Neural cell (in vitro differentiated cells): ENCODE measurements around the gene TRIM2. TPM values are rescaled to one million over a fixed set of nuclear protein-coding genes. Genes with fewer than 3 reads are reported as not detected.
A peak's percentile ranks its signal among the peaks of the same experiment; 100 is the strongest.

Experiments used
- H2AFZ ChIP-seq: fragments of 200-600, 300-800 bp; sonication (generic), shearing (Covaris generic); 2 replicates; pipeline ENCODE4 v1.6.0; 2014; ENCODE audit warnings: low read depth, mild to moderate bottlenecking, antibody characterized with exemption, low read length, moderate library complexity
- H3F3A ChIP-seq: fragments of 200-600 bp; shearing (Covaris generic); 2 replicates; pipeline ENCODE4 v1.6.1; 2016; ENCODE audit warnings: mild to moderate bottlenecking, moderate library complexity, mixed read lengths, antibody characterized with exemption, low read length; ENCODE audit not compliant: insufficient read depth, poor library complexity, severe bottlenecking
- H3K27ac ChIP-seq: fragments of 200-600, 300-800 bp; sonication (generic), shearing (Covaris generic); 2 replicates; pipeline ENCODE4 v1.5.1; 2014; ENCODE audit warnings: mild to moderate bottlenecking, low read length, moderate library complexity
- H3K27me3 ChIP-seq: fragments of 300-800, 200-600 bp; sonication (generic), shearing (Covaris generic); 2 replicates; pipeline ENCODE4 v1.6.0; 2014; ENCODE audit warnings: mild to moderate bottlenecking, low read depth, low read length, moderate library complexity; ENCODE audit not compliant: insufficient read depth
- H3K36me3 ChIP-seq: fragments of 300-800, 200-600 bp; sonication (generic), shearing (Covaris generic); 2 replicates; pipeline ENCODE4 v1.5.1; 2014; ENCODE audit warnings: mild to moderate bottlenecking, antibody characterized with exemption, low read length, moderate library complexity; ENCODE audit not compliant: insufficient read depth
- H3K4me2 ChIP-seq: fragments of 300-800, 200-600 bp; sonication (generic), shearing (Covaris generic); 2 replicates; pipeline ENCODE4 v1.6.0; 2014; ENCODE audit warnings: mild to moderate bottlenecking, low read length
- H3K4me3 ChIP-seq: fragments of 300-800, 200-600 bp; sonication (generic), shearing (Covaris generic); 2 replicates; pipeline ENCODE4 v1.5.1; 2014; ENCODE audit warnings: mild to moderate bottlenecking, low read length, moderate library complexity
- H3K79me2 ChIP-seq: fragments of 200-600 bp; shearing (Covaris generic); replicated peaks from 2 replicates; pipeline ENCODE4 v1.6.0; 2014; ENCODE audit warnings: mild to moderate bottlenecking, low read length, moderate library complexity; ENCODE audit not compliant: insufficient read depth
- H3K9ac ChIP-seq: fragments of 300-800, 200-600 bp; sonication (generic), shearing (Covaris generic); 2 replicates; pipeline ENCODE4 v1.6.1; 2016; ENCODE audit warnings: mild to moderate bottlenecking, low read length, mixed read lengths
- H3K9me2 ChIP-seq: fragments of 200-600 bp; shearing (Covaris generic); 2 replicates; pipeline ENCODE4 v1.6.1; 2016; ENCODE audit warnings: mild to moderate bottlenecking, low read length, mixed read lengths; ENCODE audit not compliant: insufficient read depth
- H3K9me3 ChIP-seq: fragments of 200-600, 300-800 bp; sonication (generic), shearing (Covaris generic); 2 replicates; pipeline ENCODE4 v1.6.1; 2016; ENCODE audit warnings: mild to moderate bottlenecking, mixed run types, low read length, moderate library complexity, mixed read lengths
- H4K20me1 ChIP-seq: fragments of 200-600 bp; shearing (Covaris generic); 2 replicates; pipeline ENCODE4 v1.6.1; 2016; ENCODE audit warnings: mild to moderate bottlenecking, mixed run types; ENCODE audit not compliant: insufficient read depth
- EP300 ChIP-seq: fragments of 450-650 bp; conservative IDR thresholded peaks from 2 replicates; pipeline ENCODE4 v1.6.1; 2014; ENCODE audit warnings: antibody characterized with exemption, mild to moderate bottlenecking, moderate library complexity; ENCODE audit not compliant: poor library complexity, severe bottlenecking
- EZH2 ChIP-seq: fragments of 200-600, 300-800 bp; shearing (Covaris generic), sonication (generic); IDR thresholded peaks from 2 replicates; pipeline ENCODE4 v1.6.1; 2014; ENCODE audit warnings: antibody characterized with exemption, low read length, borderline replicate concordance, mild to moderate bottlenecking; ENCODE audit not compliant: insufficient read depth, poor library complexity, severe bottlenecking
- MXI1 ChIP-seq: fragments of 450-650 bp; conservative IDR thresholded peaks from 2 replicates; pipeline ENCODE4 v1.6.1; 2014; ENCODE audit warnings: antibody characterized with exemption, mild to moderate bottlenecking; ENCODE audit not compliant: poor library complexity, severe bottlenecking
- POLR2AphosphoS5 ChIP-seq: IDR thresholded peaks from 2 replicates; pipeline ENCODE4 v1.6.1; 2012
- RAD21 ChIP-seq: fragments of 450-650 bp; conservative IDR thresholded peaks from 2 replicates; pipeline ENCODE4 v1.6.1; 2014; ENCODE audit warnings: antibody characterized with exemption, mild to moderate bottlenecking, moderate library complexity
- SMC3 ChIP-seq: fragments of 450-650 bp; conservative IDR thresholded peaks from 2 replicates; pipeline ENCODE4 v1.6.1; 2014; ENCODE audit warnings: antibody characterized with exemption, mild to moderate bottlenecking, moderate library complexity; ENCODE audit not compliant: poor library complexity
- TAF1 ChIP-seq: IDR thresholded peaks from 2 replicates; pipeline ENCODE4 v1.6.1; 2012; ENCODE audit warnings: low read depth
- polyA plus RNA-seq: library from polyadenylated mRNA; depleted of rRNA; stranded (reverse); fragments of >200 nt; gene quantifications from 2 replicates; pipeline ENCODE4 v1.2.3, GENCODE V29; 2014
- TF ChIP-seq, protein P1 (sequence below): IDR thresholded peaks from 2 replicates; pipeline ENCODE4 v1.6.1; 2012; ENCODE audit warnings: borderline replicate concordance
- TF ChIP-seq, protein P2 (sequence below): fragments of 450-650 bp; IDR thresholded peaks from 2 replicates; pipeline ENCODE4 v1.5.1; 2014; ENCODE audit warnings: antibody characterized with exemption, mild to moderate bottlenecking, moderate library complexity; ENCODE audit not compliant: poor library complexity, severe bottlenecking

Gene TRIM2
- polyA plus RNA-seq, 1 donor from 2014 or later, result 261 TPM

DNA sequence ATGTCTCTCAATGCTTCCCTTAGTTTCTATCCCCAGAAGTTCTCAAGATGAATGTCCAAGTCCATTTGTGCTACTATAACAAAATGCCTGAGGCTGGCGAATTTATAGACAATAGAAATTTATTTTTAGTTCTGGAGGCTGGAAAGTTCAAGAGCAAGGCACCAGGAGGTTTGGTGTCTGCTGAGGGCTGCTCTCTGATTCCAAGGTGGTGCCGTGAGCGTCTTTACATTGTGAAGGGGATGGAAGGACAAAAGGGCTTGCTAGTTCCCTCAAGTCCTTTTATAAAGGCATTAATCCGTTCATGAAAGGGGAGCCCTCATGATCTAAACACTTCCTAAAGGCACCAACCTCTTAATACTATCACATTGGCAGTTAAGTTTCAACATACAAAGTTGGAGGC is 12.3 kb downstream of the TRIM2 start:
- no peak for TF ChIP-seq TAF1
- no peak for TF ChIP-seq EZH2
- TF ChIP-seq, protein P1, sequence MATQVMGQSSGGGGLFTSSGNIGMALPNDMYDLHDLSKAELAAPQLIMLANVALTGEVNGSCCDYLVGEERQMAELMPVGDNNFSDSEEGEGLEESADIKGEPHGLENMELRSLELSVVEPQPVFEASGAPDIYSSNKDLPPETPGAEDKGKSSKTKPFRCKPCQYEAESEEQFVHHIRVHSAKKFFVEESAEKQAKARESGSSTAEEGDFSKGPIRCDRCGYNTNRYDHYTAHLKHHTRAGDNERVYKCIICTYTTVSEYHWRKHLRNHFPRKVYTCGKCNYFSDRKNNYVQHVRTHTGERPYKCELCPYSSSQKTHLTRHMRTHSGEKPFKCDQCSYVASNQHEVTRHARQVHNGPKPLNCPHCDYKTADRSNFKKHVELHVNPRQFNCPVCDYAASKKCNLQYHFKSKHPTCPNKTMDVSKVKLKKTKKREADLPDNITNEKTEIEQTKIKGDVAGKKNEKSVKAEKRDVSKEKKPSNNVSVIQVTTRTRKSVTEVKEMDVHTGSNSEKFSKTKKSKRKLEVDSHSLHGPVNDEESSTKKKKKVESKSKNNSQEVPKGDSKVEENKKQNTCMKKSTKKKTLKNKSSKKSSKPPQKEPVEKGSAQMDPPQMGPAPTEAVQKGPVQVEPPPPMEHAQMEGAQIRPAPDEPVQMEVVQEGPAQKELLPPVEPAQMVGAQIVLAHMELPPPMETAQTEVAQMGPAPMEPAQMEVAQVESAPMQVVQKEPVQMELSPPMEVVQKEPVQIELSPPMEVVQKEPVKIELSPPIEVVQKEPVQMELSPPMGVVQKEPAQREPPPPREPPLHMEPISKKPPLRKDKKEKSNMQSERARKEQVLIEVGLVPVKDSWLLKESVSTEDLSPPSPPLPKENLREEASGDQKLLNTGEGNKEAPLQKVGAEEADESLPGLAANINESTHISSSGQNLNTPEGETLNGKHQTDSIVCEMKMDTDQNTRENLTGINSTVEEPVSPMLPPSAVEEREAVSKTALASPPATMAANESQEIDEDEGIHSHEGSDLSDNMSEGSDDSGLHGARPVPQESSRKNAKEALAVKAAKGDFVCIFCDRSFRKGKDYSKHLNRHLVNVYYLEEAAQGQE, result no peak
- TF ChIP-seq EP300, result no peak
- no peak for TF ChIP-seq POLR2AphosphoS5
- TF ChIP-seq, protein P2, sequence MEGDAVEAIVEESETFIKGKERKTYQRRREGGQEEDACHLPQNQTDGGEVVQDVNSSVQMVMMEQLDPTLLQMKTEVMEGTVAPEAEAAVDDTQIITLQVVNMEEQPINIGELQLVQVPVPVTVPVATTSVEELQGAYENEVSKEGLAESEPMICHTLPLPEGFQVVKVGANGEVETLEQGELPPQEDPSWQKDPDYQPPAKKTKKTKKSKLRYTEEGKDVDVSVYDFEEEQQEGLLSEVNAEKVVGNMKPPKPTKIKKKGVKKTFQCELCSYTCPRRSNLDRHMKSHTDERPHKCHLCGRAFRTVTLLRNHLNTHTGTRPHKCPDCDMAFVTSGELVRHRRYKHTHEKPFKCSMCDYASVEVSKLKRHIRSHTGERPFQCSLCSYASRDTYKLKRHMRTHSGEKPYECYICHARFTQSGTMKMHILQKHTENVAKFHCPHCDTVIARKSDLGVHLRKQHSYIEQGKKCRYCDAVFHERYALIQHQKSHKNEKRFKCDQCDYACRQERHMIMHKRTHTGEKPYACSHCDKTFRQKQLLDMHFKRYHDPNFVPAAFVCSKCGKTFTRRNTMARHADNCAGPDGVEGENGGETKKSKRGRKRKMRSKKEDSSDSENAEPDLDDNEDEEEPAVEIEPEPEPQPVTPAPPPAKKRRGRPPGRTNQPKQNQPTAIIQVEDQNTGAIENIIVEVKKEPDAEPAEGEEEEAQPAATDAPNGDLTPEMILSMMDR, result no peak
- no peak for TF ChIP-seq RAD21
- TF ChIP-seq SMC3, result no peak
- no peak for TF ChIP-seq MXI1
- no peaks in the 10 kb centered on the region for H3F3A ChIP-seq
- no peak overlapping the region for H3K9ac ChIP-seq
- H3K9me2 ChIP-seq, result no peaks in the 10 kb centered on the region
- no peaks in the 10 kb centered on the region for H3K9me3 ChIP-seq
- H3K4me3 ChIP-seq, result peak overlapping the region; percentile 10
- no peak overlapping the region for H2AFZ ChIP-seq
- H3K4me2 ChIP-seq, result no peak overlapping the region
- H4K20me1 ChIP-seq, result no peaks in the 10 kb centered on the region
- no peaks in the 10 kb centered on the region for H3K27me3 ChIP-seq
- H3K36me3 ChIP-seq, result no peaks in the 10 kb centered on the region
- peaks cover 60% of the 10 kb centered on the region for H3K79me2 ChIP-seq
- H3K27ac ChIP-seq, result peak overlapping the region; percentile 6

DNA sequence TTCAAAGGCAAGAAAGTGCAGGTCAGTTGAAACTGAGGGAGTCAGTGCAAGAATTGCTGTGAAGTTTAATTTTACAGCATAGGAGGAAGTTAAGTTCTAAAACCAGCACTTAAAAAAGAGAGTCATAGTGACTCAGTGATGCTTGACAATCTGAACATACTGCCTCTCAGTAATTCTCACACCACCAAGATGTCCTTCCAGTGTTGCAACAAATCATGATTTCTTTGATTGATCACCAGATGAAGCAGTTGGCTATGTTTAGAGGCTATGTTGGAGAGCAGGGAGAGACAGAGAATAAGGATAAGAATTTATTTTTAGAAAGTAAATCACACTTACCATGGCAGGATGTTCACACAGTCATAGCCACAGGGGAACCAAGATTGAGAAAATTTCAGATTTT is 13.2 kb downstream of the TRIM2 start:
- TF ChIP-seq POLR2AphosphoS5, result no peak
- TF ChIP-seq MXI1, result no peak
- TF ChIP-seq, protein P2, result no peak
- no peak for TF ChIP-seq TAF1
- TF ChIP-seq SMC3, result no peak
- TF ChIP-seq EZH2, result no peak
- TF ChIP-seq RAD21, result no peak
- TF ChIP-seq, protein P1, result no peak
- TF ChIP-seq EP300, result no peak

More for the DNA sequence above, 13.2 kb downstream of the TRIM2 start:
- H3K4me3 ChIP-seq, result no peak overlapping the region
- no peaks in the 10 kb centered on the region for H3K9me2 ChIP-seq
- H3K27me3 ChIP-seq, result no peaks in the 10 kb centered on the region
- H2AFZ ChIP-seq, result no peak overlapping the region
- H4K20me1 ChIP-seq, result no peaks in the 10 kb centered on the region
- H3K4me2 ChIP-seq, result no peak overlapping the region
- H3F3A ChIP-seq, result no peaks in the 10 kb centered on the region
- H3K9me3 ChIP-seq, result no peaks in the 10 kb centered on the region
- peaks cover 60% of the 10 kb centered on the region for H3K79me2 ChIP-seq
- no peak overlapping the region for H3K27ac ChIP-seq
- no peak overlapping the region for H3K9ac ChIP-seq
- no peaks in the 10 kb centered on the region for H3K36me3 ChIP-seq
